Measurements from ENCODE around the gene FOXI1.

The FOXI1 gene

GRCh38 chr5:170105642-170106611 is at the start of gene FOXI1:
TSS of gene FOXI1 (plus strand) at chr5:170105897. CDS start at chr5:170105958, 61 bp downstream.
- WGBS (ENCODE audit: insufficient coverage, insufficient read length) = no CpG with 5 or more reads among the region's 53 CpGs

GRCh38 chr5:170056561-170057267 is 49.0 kb upstream of the FOXI1 start:
- no peak overlapping the region for H3K4me3 ChIP-seq (ENCODE audit: low read length)
- DNase-seq (ENCODE audit: low read depth, low spot score) = no peak
- no peaks in the 10 kb centered on the region for H3K27me3 ChIP-seq (ENCODE audit: control insufficient read depth, insufficient read depth, low read length)
- H3K4me1 ChIP-seq (ENCODE audit: control insufficient read depth, insufficient read depth, low read length) = no peaks in the 10 kb centered on the region
- H3K9me3 ChIP-seq (ENCODE audit: control insufficient read depth, insufficient read depth, low read length) = no peaks in the 10 kb centered on the region
- no peak overlapping the region for H3K27ac ChIP-seq (ENCODE audit: low read length)
- no peaks in the 10 kb centered on the region for H3K36me3 ChIP-seq (ENCODE audit: control insufficient read depth, insufficient read depth, low read length)
- WGBS (ENCODE audit: insufficient coverage, insufficient read length) = no CpG with 5 or more reads among the region's 11 CpGs

More at GRCh38 chr5:170105642-170106611, at the start of gene FOXI1:
- Histone ChIP-seq H3K4me3 (ENCODE audit: low read length) (no peak within 1 kb of the TSS), H3K4me1 (ENCODE audit: control insufficient read depth, insufficient read depth, low read length) (peaks cover 2% of the 10 kb centered on the region), H3K27me3 (ENCODE audit: control insufficient read depth, insufficient read depth, low read length) (no peaks in the 10 kb centered on the region), H3K27ac (ENCODE audit: low read length) (no peak within 1 kb of the TSS), H3K9me3 (ENCODE audit: control insufficient read depth, insufficient read depth, low read length) (no peaks in the 10 kb centered on the region), H3K36me3 (ENCODE audit: control insufficient read depth, insufficient read depth, low read length) (no peaks in the 10 kb centered on the region)
- DNase-seq (ENCODE audit: low read depth, low spot score) = no peak

GRCh38 chr5:170057311-170057710 is 48.4 kb upstream of the FOXI1 start:
- WGBS (ENCODE audit: insufficient coverage, insufficient read length) = no CpG with 5 or more reads among the region's 11 CpGs
- no peak overlapping the region for H3K4me3 ChIP-seq (ENCODE audit: low read length)
- DNase-seq (ENCODE audit: low read depth, low spot score) = no peak
- H3K9me3 ChIP-seq (ENCODE audit: control insufficient read depth, insufficient read depth, low read length) = no peaks in the 10 kb centered on the region
- H3K36me3 ChIP-seq (ENCODE audit: control insufficient read depth, insufficient read depth, low read length) = no peaks in the 10 kb centered on the region
- H3K27ac ChIP-seq (ENCODE audit: low read length) = no peak overlapping the region
- no peaks in the 10 kb centered on the region for H3K27me3 ChIP-seq (ENCODE audit: control insufficient read depth, insufficient read depth, low read length)
- H3K4me1 ChIP-seq (ENCODE audit: control insufficient read depth, insufficient read depth, low read length) = no peaks in the 10 kb centered on the region

- DNase-seq (ENCODE audit: low read depth, low spot score) = no peak
- H3K9me3 ChIP-seq (ENCODE audit: control insufficient read depth, insufficient read depth, low read length) = no peaks in the 10 kb centered on the region
- no peaks in the 10 kb centered on the region for H3K4me1 ChIP-seq (ENCODE audit: control insufficient read depth, insufficient read depth, low read length)
- H3K27ac ChIP-seq (ENCODE audit: low read length) = no peak overlapping the region
- no peaks in the 10 kb centered on the region for H3K36me3 ChIP-seq (ENCODE audit: control insufficient read depth, insufficient read depth, low read length)
- H3K27me3 ChIP-seq (ENCODE audit: control insufficient read depth, insufficient read depth, low read length) = no peaks in the 10 kb centered on the region
- no CpG with 5 or more reads among the region's 1 CpG for WGBS (ENCODE audit: insufficient coverage, insufficient read length)
- no peak overlapping the region for H3K4me3 ChIP-seq (ENCODE audit: low read length)
These were observed 46.5 kb upstream of the FOXI1 start for GRCh38 chr5:170059221-170059620.

GRCh38 chr5:170067152-170067551 is 38.5 kb upstream of the FOXI1 start:
- Histone ChIP-seq H3K4me3 (ENCODE audit: low read length) (no peak overlapping the region), H3K36me3 (ENCODE audit: control insufficient read depth, insufficient read depth, low read length) (no peaks in the 10 kb centered on the region), H3K27ac (ENCODE audit: low read length) (no peak overlapping the region), H3K9me3 (ENCODE audit: control insufficient read depth, insufficient read depth, low read length) (no peaks in the 10 kb centered on the region), H3K4me1 (ENCODE audit: control insufficient read depth, insufficient read depth, low read length) (no peaks in the 10 kb centered on the region), H3K27me3 (ENCODE audit: control insufficient read depth, insufficient read depth, low read length) (no peaks in the 10 kb centered on the region)
- no peak for DNase-seq (ENCODE audit: low read depth, low spot score)

- Histone ChIP-seq H3K27ac (ENCODE audit: low read length) (no peak overlapping the region), H3K36me3 (ENCODE audit: control insufficient read depth, insufficient read depth, low read length) (no peaks in the 10 kb centered on the region), H3K27me3 (ENCODE audit: control insufficient read depth, insufficient read depth, low read length) (no peaks in the 10 kb centered on the region), H3K9me3 (ENCODE audit: control insufficient read depth, insufficient read depth, low read length) (no peaks in the 10 kb centered on the region), H3K4me3 (ENCODE audit: low read length) (no peak overlapping the region), H3K4me1 (ENCODE audit: control insufficient read depth, insufficient read depth, low read length) (no peaks in the 10 kb centered on the region)
- no CpG with 5 or more reads among the region's 4 CpGs for WGBS (ENCODE audit: insufficient coverage, insufficient read length)
- DNase-seq (ENCODE audit: low read depth, low spot score) = no peak
These were observed 38.0 kb upstream of the FOXI1 start for GRCh38 chr5:170067574-170068170.

- Histone ChIP-seq H3K36me3 (ENCODE audit: control insufficient read depth, insufficient read depth, low read length) (no peaks in the 10 kb centered on the region), H3K27ac (ENCODE audit: low read length) (no peak overlapping the region), H3K4me3 (ENCODE audit: low read length) (no peak overlapping the region), H3K9me3 (ENCODE audit: control insufficient read depth, insufficient read depth, low read length) (no peaks in the 10 kb centered on the region), H3K4me1 (ENCODE audit: control insufficient read depth, insufficient read depth, low read length) (no peaks in the 10 kb centered on the region), H3K27me3 (ENCODE audit: control insufficient read depth, insufficient read depth, low read length) (no peaks in the 10 kb centered on the region)
- no peak for DNase-seq (ENCODE audit: low read depth, low spot score)
- WGBS (ENCODE audit: insufficient coverage, insufficient read length) = no CpG with 5 or more reads among the region's 5 CpGs
These were observed 36.2 kb upstream of the FOXI1 start for GRCh38 chr5:170069512-170069911.

- Histone ChIP-seq H3K4me3 (ENCODE audit: low read length) (no peak overlapping the region), H3K36me3 (ENCODE audit: control insufficient read depth, insufficient read depth, low read length) (no peaks in the 10 kb centered on the region), H3K27ac (ENCODE audit: low read length) (no peak overlapping the region), H3K4me1 (ENCODE audit: control insufficient read depth, insufficient read depth, low read length) (no peaks in the 10 kb centered on the region), H3K27me3 (ENCODE audit: control insufficient read depth, insufficient read depth, low read length) (no peaks in the 10 kb centered on the region), H3K9me3 (ENCODE audit: control insufficient read depth, insufficient read depth, low read length) (no peaks in the 10 kb centered on the region)
- peak; percentile 47 for DNase-seq (ENCODE audit: low read depth, low spot score)
- WGBS (ENCODE audit: insufficient coverage, insufficient read length) = no CpG with 5 or more reads among the region's 14 CpGs
These were observed 34.9 kb upstream of the FOXI1 start for GRCh38 chr5:170070556-170071412.

- H3K4me3 ChIP-seq (ENCODE audit: low read length) = no peak overlapping the region
- no peaks in the 10 kb centered on the region for H3K9me3 ChIP-seq (ENCODE audit: control insufficient read depth, insufficient read depth, low read length)
- no peaks in the 10 kb centered on the region for H3K4me1 ChIP-seq (ENCODE audit: control insufficient read depth, insufficient read depth, low read length)
- 100% methylated on average over 1 of the region's 2 CpGs for WGBS (ENCODE audit: insufficient coverage, insufficient read length)
- H3K27me3 ChIP-seq (ENCODE audit: control insufficient read depth, insufficient read depth, low read length) = no peaks in the 10 kb centered on the region
- H3K36me3 ChIP-seq (ENCODE audit: control insufficient read depth, insufficient read depth, low read length) = no peaks in the 10 kb centered on the region
- no peak overlapping the region for H3K27ac ChIP-seq (ENCODE audit: low read length)
- DNase-seq (ENCODE audit: low read depth, low spot score) = no peak
These were observed 33.9 kb upstream of the FOXI1 start for GRCh38 chr5:170071748-170072147.

GRCh38 chr5:170075696-170076095 is 30.0 kb upstream of the FOXI1 start:
- DNase-seq (ENCODE audit: low read depth, low spot score) = no peak
- no peak overlapping the region for H3K27ac ChIP-seq (ENCODE audit: low read length)
- no CpG with 5 or more reads among the region's 7 CpGs for WGBS (ENCODE audit: insufficient coverage, insufficient read length)
- H3K36me3 ChIP-seq (ENCODE audit: control insufficient read depth, insufficient read depth, low read length) = no peaks in the 10 kb centered on the region
- H3K27me3 ChIP-seq (ENCODE audit: control insufficient read depth, insufficient read depth, low read length) = no peaks in the 10 kb centered on the region
- no peaks in the 10 kb centered on the region for H3K4me1 ChIP-seq (ENCODE audit: control insufficient read depth, insufficient read depth, low read length)
- H3K4me3 ChIP-seq (ENCODE audit: low read length) = no peak overlapping the region
- H3K9me3 ChIP-seq (ENCODE audit: control insufficient read depth, insufficient read depth, low read length) = no peaks in the 10 kb centered on the region
